OCI-LY7 (cell line): ENCODE measurements around the gene CRB2.

Experiments
- CTCF ChIP-seq: fragments of 200-600 bp; sonication (generic); conservative IDR thresholded peaks from 2 replicates; pipeline ENCODE4 v1.5.1; 2014; ENCODE audit warnings: mild to moderate bottlenecking, antibody characterized with exemption, low read length, moderate library complexity, mixed read lengths
- EZH2phosphoT487 ChIP-seq: fragments of 200-600 bp; sonication (generic); IDR thresholded peaks from 2 replicates; pipeline ENCODE4 v1.6.1; 2018; ENCODE audit warnings: low read depth, borderline replicate concordance, mild to moderate bottlenecking, mixed run types, antibody characterized with exemption, low read length, moderate library complexity, mixed read lengths

- TF ChIP-seq CTCF (peak; percentile 46; the same call in 1 of the 2 replicates), EZH2phosphoT487 (no peak)
Measured at GRCh38 chr9:123426406-123426805, 70.4 kb downstream of the CRB2 start.
